Measurements from ENCODE around the gene SPR.
"Not testable (repeated sequence)": the region's sequence is repeated elsewhere in the genome, so short reads cannot be mapped to it uniquely, and the experiment has no call there.

Gene SPR

GRCh38 chr2:72889991-72890390 lies 2.8 kb downstream of the SPR start:
- no peak for DNase-seq (ENCODE audit: low read depth)

DNA sequence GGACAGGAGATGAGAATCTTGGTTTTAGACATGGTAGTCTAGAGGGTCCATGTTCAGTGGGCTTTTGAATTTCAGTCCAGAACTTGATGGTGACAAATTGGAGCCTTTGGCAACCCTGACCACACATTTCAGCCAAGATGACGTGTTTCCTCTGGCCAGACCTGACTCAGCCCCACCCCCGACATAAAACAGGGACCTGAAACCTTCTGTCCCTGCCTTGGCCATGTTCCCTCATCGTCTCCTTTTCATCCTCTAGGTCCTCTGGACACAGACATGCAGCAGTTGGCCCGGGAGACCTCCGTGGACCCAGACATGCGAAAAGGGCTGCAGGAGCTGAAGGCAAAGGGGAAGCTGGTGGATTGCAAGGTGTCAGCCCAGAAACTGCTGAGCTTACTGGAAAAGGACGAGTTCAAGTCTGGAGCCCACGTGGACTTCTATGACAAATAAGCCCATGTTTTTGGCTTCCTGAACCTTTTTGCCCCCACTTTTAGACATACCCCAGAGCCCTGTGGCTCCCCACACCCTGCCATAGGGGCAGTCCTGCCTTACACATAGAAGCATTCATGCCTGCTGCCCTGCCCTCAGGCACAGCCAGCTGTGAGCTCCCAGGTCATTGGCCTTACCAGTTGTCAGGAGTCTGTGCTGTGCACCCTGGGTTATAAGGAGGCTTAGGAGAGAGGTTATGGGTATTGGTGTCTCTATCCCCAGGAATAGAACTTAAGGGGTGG lies 4.0 kb downstream of the SPR start:
- no peak for DNase-seq (ENCODE audit: low read depth)

GRCh38 chr2:72892506-72893173 lies 5.4 kb downstream of the SPR start:
- DNase-seq (ENCODE audit: low read depth), result no peak

DNA sequence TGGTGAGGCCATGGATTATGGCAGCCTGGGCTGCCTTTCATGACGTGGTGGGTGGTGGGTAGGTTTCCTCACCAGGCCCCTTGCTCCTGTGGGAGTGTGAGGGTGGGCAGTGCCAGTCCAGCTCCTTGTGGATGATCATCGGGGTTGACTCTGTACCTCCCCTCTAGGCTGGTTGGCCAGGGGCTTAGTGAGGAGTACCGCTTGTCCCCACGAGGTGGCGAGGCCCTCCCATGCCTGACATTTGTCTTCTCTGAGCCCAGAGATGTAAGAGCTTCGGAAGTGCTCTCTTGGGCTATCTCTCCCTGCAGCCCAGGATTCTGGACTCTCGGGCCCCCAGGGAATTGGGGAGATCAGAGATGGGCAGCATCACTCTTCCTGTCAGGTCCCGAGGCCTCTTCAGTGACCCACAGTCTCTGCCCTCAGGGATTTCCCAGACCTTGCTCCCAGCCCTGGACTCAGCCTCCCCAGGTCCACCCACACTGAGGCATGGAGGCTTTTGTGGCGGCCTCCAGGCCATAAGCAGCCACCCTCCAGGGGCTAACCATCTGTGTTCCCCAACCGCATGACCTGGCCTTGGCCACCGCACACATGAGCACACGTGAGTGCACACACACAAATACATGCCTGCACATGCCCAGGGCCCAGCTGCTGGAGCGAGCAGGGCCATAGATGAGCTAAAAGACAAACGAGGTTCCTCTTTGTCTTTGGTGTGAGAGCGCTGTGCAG lies 6.5 kb downstream of the SPR start:
- no peak for DNase-seq (ENCODE audit: low read depth)

GRCh38 chr2:72894514-72894913 lies 7.3 kb downstream of the SPR start:
- no peak for DNase-seq (ENCODE audit: low read depth)

GRCh38 chr2:72895154-72895553 lies 7.9 kb downstream of the SPR start:
- DNase-seq (ENCODE audit: low read depth), result no peak

GRCh38 chr2:72895759-72896281 lies 8.6 kb downstream of the SPR start:
- DNase-seq (ENCODE audit: low read depth), result no peak

DNA sequence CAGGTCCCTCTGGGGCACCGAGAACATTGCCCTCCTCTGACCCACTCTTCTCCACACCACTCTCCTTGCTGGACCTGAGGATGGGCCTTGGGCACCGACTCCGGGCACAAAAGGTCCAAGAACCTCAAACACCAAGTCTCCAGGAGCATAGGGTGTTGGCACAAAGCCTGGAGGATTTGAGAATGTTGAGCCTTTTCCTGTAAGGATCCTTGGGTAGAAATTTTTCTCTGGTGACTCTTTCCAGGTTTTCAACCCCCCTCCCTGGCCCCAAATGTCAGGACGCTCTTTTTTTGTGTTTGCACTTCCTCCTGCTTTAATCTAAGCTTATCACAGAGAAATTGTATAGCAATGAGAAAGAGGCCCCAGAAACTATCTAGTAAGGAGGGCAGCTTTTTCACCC lies 9.2 kb downstream of the SPR start:
- DNase-seq (ENCODE audit: low read depth), result no peak

DNA sequence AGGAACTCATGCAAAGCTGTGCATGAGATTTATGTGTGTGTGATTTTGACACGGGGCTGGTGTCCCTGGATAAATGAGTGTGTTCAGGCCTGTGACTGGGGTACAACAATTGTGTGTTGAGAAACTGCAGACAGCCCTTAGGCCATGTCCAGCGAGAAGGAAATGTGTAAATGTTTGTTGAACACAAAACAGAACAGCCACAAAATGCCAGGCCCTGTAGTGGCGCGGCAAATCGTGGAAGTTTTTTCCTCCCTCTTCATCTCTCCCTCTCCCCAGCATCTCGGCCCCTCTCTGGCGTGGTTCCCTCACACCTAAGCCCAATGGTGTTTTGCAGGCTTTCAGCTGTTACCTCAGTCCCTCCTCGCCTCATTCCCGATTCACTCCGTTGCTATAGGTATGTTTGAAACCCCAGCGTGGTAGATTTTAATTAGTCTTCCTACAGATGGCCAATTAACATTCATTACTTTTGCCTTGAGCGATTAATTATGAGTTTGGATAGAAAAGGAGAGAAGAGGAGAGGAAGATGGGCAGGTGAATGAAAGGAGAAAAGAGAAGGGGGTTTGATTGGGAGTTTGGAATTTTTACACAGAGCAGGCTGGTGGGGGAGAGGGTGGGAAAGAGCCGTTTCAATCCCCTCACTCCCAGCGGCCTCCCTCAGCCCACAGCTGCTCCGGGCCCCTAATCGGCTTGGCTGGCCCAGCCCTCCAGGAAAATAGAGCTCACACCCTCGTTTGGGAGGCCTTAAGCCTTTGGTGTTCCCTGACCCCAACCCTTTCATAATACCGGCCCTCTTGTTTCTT lies 10.8 kb downstream of the SPR start:
- no peak for DNase-seq (ENCODE audit: low read depth)

DNA sequence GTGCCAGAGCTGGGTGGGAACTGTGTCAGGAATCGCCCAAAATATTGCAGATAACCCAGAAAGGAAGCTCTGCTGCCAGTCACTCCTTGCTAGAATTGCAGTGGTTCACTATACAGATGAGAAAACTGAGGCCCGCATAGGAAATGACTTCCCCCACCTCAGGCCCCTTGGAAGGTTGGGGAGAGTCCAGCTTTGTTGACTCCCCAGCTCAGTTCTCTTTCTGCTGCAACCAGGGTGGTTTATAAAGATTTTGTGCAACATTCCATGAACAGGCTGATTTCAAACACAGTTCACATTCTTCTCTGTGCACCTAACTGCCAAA lies 11.3 kb downstream of the SPR start:
- no peak for DNase-seq (ENCODE audit: low read depth)

- DNase-seq (ENCODE audit: low read depth), result no peak
Measured at GRCh38 chr2:72900191-72900825, 13.1 kb downstream of the SPR start.

DNA sequence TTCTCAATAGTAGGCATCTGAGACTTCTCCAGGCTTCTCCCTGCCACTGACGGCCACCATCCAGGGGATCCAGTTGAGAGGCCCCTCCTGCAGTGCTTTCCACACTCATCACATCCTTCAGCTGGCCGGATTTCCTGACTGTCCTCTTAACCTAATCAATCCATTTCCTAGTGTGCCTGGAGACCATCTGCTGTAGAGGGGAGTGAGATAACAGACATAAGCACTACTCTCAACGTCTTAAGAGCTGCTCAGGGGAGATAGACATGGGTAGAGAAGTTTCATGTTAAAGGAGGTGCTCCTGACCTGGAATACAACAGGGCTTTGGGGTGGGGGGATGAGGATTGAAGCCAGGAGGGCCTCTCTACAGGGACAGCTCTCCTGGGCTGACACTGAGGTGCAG lies 14.2 kb downstream of the SPR start:
- DNase-seq (ENCODE audit: low read depth), result no peak

DNA sequence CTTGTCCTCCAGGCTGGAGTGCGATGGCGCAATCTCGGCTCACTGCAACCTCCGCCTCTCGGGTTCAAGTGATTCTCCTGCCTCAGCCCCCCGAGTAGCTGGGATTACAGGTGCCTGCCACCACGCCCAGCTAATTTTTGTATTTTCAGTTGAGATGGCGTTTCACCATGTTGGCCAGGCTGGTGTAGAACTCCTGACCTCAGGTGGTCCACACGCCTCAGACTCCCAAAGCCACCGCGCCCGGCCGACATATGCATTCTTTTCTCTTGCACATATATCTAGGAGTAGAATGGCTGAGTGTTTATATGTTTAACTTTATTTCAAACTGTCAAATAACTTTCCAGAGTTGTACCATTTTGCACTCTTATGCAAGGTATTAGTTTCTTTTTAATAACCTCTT lies 20.2 kb downstream of the SPR start:
- DNase-seq (ENCODE audit: low read depth), result not testable (repeated sequence)

GRCh38 chr2:72908741-72909140 lies 21.5 kb downstream of the SPR start:
- no peak for DNase-seq (ENCODE audit: low read depth)

GRCh38 chr2:72911256-72911655 lies 24.0 kb downstream of the SPR start:
- DNase-seq (ENCODE audit: low read depth), result no peak

DNA sequence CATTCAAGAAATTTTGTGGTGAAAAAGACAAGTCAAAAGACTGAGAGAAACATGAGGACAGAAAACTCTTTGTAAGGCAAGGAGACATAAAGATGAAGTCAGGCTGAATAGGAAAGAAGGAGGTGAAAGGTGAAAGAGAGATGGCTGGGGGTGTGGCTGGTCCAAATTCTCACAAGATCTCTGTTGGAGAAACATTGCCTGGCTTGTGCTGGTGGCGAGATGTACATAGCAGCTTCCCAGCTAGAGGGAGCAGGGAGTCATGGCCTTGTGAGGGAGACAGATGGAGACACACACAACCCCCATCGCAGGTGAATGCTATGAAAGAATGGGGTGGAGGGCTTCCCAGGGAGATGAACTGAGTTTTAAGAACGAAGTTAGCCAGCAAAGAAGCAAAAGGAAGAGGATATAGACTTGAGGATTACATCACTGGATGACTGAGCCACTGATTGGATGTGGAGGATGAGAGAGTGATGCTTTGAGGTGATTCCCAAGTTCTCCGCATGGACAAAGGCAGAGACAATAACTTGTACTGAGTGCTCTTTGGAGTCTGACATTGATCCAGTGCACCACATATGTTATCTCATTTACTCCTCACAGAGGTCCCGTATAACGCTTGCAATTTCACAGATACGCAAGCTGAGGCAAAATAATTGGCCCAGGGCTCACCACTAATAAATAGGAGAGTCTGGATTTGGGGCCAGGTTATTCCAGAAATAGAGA lies 26.4 kb downstream of the SPR start:
- DNase-seq (ENCODE audit: low read depth), result no peak

DNA sequence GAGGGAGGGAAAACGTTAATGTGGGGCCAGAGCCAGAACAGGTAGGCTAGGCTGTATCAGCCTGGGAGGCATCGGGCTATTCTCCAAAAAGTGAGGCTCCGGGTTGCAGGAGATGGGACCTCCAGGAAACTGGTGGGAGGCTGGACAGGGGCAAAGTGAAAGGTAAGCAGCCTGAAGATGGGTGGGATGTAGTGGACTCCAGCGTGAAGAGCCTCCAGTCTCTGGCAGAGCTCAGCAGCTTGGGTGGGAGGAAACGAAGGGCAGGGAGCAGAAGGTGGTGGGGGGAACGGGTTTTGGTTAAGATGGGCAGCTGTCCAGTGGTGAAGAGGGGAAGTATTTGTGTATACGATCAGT lies 27.0 kb downstream of the SPR start:
- no peak for DNase-seq (ENCODE audit: low read depth)

DNA sequence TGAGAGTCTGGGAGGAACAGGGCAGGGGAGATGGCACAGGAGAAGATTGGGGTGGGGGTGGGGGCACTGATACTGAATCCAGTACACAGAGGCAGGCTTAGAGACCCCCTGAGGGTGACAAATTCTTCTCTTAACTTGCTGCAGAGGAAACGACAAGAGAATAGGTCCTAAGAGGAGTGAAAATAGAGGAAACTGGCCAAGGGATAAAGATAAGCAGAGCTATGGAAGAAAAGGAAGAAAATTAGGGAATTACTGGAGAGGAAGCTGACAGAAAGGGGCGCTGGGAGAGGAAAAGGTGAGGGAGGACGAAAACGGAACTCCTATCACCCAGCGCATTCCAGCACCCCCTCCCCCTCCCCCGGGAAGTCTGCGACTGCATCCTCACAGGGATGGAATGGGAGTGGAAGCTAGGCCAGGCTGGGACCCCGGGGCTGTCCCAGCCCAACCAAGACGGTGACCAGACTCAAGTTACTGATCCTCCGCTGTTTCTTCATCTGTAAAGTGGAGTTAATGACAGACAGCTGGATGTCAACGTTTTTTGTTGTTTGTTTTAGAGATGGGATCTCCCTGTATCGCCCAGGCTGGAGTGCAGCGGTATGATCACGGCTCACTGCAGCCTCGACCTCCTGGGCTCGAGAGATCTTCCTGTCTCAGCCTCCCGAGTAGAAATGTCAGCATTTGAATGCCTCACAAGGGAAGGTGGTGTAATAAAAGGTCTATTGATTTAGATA lies 27.5 kb downstream of the SPR start:
- DNase-seq (ENCODE audit: low read depth), result no peak

- DNase-seq (ENCODE audit: low read depth), result no peak
Measured at GRCh38 chr2:72915320-72915906, 28.2 kb downstream of the SPR start.
